NCI-H446 treated with DMSO at 0.1 percent for 48 hours (cell line): ENCODE results near the gene GSAP.

Source experiments
- DNase-seq: peaks from one replicate; lab custom pipeline; 2025; lab: John Stamatoyannopoulos, UW

Gene GSAP

DNA sequence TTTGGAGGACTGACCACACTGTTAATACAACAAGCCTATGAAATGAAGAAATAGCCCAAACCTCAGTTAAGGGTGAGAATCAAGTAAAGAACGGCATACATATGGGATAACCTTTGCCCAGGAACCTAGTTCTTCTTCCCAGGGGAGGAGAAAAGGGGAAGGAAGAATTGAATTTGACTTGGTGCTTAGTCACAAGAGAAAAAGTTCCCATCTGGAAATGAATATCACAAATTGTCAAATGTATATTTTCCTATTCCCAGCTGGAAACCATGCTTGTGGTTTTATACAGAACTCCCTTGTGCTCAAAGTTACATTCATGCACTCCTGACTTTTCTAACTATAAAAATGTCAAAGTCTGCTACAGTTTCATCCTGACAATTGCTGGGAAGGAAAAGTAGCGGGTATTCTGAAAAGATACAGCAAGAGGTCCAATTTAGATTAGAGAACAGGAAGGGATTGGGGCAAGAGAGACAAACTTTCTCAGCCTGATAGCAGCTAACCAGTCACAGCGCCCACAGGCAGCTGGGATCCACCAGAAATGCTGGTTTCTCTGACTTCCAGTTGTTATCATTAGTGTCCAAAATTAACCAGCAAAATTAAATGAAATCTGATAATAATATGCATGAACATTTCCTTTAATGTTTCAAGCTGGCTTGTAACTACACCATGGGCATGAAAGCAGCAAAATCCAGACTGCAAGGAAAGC, 18.6 kb upstream of the GSAP start:
- DNase-seq = no peak

DNA sequence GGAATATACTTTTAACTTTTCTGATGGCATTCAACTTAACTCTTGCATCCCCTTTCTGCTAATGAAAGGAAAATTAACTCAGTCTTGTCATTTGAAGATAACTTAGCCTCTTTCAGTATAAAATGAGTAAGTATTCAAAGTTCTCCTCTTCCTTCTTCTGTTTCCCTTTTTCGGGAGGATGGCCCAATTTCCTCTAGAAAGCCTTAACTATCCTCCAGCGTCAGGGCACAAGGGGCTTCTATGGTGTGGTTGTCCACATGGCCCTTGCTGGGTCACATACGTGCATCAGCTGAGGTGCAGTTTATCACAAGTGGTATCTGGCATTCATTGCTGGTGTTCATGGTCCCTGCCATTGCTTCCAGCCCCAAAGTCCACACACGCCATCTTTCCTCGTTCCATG, 17.8 kb upstream of the GSAP start:
- no peak for DNase-seq

DNA sequence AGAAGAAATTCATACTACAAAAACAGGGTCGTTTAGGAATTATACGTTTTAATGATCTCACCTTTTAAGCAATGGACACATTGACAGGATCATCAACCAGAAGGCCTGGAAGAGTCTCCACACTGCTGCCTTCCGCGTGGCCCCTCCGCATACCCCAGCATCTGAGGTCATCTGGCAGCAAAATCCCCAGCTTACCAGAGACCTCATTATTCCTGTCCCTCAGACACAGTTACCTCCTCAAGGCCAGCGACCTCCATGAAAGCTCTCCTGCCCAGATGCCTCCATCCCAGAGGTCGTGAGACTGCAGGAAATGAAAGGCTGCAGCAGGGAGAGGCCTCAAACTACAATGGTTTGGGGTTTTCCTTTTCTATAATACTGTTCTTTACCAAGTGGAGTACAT, 14.8 kb upstream of the GSAP start:
- DNase-seq = no peak

DNA sequence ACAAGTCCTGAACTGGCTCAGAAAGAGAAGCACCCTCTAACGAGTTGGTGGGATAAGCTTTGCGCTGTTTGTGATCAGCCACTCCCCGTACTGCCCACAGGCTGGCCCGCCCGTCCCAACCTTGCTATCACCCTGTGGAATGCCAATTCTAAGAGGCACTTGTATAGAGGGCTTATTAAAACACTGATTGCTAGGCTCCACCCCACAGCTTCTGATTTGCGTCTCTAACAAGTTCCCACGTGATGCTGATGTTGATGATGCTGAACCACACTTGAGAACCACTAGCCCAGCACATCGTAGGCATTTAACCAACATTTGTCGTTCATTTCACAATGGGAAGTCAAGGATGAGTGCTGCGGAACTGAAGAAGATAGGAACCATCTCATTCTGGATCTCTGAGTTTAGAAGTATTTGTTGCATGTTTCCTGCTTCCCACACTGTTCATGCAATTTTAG, 12.7 kb upstream of the GSAP start:
- no peak for DNase-seq

DNA sequence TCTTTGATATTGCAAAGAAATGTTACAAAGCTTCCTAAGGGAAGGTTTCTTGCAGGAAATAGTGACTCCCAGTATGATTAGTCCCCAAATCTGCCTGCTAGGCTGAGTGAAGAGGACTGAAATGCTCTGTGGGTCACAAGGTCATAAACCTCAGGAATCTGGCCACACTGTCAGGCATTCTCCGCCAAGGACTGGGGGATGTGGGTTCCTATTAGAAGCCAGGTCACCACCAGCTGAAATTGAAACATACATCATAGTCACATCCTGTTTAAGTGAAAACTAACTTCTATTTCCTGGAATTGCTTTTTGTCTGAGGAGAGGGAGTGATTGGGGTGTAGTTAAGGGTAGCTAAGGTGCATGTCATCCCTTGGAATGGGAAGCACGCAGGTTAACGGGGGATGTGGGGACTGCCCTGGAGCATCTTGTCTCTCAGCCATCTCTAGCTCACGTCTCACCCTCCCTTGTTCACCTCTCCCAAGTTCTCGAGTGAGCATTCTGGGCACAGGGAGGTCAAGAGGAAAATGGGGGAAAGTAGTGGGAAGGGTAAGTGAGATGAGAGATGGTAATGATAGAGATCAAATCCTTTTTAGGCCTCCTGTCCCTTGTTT, 12.0 kb upstream of the GSAP start:
- no peak for DNase-seq

DNA sequence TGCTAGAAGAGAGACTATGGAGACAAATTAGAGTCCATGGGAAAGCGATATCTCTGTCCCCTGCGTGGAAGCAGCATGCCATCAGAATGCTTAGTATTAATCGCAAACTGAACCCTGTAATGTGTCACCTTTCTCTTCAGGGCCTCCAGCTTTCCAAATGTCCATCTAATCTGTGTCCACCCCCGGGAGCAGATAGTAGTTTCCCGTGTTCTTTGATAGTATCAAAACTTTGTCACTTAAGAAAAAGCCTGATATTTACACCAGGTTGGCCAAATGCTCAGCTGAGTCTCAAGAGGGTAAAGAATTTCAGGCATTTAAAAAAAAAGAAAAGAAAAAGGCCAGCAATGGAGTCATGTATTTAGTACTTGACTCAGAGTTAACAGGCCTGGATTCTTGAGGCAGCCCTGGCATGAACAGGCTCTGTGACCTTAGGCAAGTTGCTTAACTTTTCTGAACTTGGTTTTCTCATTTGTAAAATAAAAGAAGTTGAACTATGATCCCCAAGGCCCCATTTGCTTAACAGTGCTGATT, 10.4 kb upstream of the GSAP start:
- no peak for DNase-seq

DNA sequence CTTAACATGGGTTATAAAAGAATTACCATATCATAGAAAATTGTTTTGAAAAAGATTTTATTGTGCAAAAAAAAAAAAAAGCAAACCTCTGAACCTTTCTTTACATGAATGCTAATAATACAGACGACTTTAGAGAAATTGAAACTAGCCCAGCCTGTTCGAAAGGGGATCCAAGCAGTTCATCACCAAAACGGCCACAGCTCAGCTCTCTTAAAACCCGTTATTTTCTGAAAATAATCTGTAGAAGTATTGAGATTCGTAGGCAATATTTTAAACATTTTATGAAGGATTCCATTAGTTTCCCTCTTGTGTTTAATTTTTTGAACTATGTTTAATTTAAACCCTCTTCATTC, 9.9 kb upstream of the GSAP start:
- no peak for DNase-seq

DNA sequence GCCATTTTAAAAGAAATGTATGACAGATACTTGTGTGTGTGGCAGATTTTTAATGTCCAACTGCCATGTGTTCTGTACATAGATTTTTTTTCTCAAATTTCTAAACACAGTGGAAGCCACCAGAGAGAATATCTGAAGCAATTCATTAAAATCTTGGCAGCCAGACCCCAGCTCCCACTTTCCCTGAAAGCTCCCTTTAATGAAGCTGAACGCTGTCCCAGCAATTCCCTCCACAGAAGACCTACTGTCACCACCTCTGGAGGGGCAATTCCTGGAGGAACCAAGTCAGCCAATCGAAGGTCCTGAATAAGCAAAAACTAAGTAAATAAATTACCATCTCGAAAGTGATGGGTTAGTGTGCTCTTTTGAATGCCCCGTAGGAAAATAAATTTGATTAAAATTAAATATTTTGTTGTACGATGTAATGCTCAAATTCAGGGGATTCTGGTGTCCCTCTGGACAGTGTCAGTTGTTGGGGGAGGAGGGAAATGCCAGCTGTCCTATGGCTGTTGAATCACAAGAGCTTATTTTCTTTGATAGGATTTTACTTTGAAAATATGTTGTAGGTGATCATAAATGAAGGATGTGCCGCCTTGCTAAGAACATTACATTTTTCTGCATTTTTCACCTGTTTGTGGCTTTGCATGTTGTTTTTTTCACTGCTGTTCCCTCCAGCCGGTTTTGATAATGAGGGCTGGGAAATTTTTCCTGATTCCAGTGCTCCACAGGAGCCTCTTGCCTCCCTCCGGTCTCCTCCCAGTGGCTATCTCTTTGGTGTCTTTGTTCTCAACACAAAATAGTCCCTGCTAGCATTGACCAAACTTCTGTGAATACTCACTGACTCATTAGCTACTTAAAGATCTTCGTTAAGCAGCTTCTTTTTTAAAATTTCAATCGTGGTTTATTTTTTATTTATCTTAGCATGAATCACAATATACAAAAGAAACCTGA, 9.2 kb upstream of the GSAP start:
- DNase-seq = no peak

DNA sequence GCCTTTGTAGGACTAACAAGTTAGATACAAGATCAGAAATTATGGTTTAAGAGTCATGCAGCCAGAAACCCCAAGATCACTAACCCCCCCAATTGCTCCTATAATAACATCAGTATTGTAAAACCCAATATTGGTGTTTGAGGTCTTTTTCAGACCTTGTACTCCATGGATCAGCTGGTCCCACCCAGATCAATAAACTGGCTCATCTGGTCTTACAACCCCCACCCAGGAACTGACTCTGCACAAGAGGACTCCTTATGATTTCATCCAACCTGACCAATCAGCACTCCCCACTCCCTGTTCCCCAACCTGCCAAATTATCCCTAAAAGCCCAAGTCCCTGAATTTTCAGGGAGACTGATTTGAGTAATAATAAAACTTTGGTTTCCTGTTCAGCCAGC, 6.4 kb upstream of the GSAP start:
- no peak for DNase-seq

DNA sequence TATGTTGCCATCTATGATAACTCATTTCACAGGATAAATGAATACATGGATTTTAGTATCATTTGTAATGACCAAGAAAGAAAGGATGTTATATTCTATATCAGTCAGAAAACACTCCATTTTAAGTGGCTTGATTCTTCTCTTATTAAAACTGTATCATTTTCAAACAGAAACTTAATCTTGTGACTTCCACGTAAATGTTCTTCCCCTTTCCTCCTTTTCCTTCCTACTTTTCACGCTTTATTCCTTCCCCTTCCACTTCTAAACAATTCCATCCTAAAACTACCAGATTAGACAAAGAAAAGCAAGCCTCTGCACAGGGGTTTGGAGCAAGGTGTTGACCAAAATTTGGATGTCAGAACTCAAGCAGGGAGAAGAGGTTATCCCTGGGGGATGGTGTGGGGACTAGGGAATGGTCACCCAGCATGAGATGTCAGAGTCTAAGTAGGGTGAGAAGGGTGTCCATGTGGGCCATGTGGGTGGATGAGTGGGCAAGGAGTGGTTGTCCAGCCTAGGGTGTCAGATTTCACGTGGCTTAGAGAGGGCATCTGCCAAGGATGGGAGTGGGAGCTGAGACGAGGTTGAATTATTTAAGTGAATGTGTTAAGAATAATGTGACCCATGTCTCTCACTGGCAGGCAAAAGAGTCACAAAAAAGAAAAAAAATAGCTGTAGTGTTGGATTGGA, 5.0 kb upstream of the GSAP start:
- DNase-seq = no peak

DNA sequence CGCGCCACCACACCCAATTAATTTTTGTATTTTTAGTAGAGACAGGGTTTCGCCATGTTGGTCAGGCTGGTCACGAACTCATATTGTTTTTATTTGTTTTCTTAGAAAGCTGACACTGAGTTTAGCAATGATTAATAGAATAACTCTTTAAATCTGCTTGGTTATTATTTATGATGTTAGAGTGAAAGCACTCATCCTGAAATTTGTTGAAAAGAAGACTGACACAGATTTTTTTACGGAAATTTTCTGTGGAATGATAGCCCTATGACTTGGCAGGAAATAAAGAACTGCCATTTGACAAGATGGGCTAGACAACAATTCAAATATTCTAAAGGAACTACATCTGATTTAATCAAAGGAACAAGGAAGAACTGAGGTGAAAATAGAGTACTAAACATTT, 4.3 kb upstream of the GSAP start:
- DNase-seq = no peak

DNA sequence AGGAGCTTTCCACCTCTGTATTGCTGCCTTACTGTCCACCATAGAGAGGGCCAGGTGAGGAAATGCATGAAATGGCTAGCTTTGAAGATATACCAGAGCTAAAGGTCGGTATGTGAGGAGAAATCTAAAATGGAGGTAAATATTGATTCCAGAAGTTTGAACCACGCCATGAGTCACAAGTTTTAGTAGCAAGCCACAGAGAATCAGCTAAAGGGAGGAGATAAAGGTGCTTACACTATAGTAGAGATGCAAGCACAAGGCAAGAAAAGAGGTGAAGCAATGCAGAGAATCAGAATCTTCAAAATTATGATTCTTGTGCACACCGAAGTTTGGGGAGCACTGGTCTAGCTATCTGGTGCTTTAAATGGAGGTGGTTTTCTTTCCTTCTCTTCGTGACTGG, 3.0 kb upstream of the GSAP start:
- DNase-seq = no peak

DNA sequence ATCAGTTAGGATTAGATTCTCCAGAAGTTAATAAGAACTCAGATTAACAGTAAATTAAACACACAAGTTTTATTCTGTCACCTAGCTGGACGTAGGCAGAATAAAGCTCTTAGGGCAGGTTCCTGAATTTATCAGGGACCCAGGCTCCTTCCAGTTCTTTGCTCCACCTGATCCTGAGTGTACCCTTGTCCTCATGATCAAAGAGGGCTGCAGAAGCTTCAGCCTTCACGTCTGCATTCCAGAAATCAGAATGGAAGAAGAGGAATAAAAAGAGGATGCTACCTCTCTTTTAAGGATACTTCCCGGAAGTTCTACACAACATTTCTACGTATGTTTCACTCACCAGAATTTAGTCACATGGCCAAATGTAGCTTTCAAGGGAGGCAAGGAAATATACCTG, 1.7 kb upstream of the GSAP start:
- DNase-seq = no peak

DNA sequence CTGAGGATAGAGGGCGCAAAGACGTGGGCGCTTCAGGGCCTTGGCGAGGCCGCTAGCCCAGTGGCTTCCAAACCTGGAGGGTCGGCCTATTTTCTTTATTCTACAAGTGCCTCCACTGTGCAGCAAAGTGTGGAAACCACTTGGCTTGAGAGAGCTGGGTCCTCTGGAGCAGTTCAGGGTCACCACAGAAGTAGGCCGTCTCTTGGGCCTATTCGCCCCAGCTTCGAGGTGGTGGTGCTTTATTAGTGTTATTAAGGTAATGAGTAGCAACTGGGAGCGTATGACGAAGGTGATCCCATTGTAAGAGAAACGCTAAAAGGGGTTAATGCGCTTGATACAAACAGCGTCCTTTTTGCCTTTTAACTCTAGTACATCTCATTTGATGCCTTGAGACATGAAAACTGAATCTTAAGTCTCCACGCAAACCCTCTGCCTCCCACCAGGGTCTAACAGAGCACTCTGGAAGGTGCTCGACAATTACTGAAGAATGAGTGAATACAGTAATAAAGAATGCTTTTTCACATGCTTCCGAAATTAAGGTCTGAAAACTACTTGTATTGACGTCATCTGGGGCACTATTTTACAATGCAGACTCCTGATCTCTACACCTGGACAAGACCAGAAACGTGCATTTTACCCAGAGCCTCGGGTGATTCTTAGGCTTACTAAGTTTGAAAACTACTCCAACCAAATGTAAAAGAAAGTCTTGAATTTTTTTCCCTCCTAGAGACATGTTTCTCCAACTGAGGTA, 647 bp upstream of the GSAP start:
- DNase-seq = no peak

DNA sequence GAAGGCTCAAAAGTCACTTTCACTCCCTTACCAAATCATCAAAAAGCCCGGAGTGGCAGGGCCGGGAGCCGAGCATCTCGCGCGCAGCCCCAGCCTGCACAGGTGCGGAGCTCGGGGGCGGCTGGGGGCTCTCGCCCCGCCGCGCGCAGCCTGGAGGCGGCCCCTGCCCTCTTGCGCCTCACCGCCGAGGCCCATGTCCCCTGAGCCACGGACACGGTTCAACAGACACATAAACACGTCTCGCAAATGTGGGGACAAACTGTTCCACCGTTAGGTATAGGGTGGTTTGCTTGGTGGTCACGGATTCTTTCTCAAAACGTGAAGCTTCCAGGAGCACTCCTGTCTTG, 700 bp downstream of the GSAP start:
- DNase-seq = no peak

DNA sequence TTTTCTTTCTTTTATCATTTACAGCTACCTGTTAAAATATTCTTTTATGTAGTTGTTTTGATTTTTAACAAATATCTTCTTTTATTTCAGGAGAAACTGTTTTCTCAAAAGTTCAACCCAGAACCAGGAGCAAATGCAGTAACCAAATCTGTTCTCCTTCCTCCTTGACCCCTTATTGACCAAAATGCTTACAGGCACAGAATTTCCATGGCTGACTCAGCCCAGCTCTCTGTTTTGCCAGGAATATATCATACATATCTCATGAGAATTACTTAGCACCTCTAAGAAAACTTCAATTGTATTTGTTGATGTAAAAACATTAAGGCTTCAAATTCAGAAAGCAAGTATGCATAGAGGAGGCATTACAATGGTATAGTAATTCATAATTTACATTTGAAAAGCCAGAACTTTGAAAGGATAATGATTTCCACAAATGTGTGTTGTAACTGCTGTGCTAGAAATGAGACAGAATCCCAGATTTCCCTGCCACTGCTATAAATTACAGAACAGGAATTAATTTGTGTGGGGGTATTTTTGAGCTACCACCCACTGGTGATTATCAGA, 2.2 kb downstream of the GSAP start:
- DNase-seq = no peak

DNA sequence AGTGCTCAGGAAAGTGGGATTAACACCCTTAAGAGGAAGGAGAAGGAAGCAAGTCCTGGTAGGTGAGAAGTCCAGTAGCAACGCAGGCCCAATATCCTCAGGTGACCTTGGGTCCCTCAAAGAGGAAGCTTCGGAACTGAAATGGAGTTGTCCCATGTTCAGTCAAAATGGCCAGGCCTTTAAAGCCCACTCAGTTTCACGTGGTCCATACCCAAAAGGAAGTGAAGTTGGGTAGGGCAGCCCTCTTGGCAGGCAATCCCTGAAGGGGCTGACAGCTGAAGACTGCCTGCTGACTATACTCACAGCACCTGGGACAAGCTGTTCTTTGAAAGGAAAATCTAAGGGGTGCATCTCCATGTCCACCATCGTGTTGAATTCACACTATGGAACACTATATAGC, 3.0 kb downstream of the GSAP start:
- DNase-seq = no peak

DNA sequence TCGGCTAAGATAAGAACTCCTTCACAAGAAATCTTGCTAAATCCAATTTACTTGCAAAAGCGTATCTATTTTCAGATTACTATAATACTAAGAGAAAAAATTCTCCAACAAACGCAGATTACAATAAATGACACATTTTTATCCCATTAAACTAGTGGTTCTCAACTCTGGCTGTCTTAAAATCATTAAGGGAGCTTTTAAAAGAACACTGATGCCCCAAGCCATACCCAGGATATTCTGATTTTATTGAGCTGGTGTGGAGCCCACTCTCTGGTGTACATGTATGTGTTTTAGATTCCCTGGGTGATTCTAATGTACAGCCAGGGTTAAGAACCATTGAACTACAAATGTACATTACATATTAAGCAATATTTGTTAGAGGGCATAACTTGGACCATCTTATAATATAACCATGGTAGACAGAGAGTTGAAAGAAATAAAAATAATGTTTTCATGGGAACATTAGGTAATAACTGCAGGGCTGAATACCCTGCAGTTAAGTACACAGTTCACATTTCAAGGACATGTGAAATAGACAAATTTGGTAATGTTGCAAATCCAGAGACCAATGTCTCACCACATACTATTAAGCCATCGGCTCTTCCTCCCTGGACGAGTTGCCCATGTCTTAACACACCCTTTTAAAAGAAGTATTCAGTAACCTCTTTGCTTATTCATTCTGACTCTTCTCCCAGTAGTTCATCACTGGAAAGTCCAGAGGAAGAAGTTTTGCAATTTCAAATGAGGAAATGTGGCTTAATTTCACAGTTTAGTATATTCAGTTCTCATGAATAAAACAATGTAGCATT, 6.2 kb downstream of the GSAP start:
- no peak for DNase-seq

DNA sequence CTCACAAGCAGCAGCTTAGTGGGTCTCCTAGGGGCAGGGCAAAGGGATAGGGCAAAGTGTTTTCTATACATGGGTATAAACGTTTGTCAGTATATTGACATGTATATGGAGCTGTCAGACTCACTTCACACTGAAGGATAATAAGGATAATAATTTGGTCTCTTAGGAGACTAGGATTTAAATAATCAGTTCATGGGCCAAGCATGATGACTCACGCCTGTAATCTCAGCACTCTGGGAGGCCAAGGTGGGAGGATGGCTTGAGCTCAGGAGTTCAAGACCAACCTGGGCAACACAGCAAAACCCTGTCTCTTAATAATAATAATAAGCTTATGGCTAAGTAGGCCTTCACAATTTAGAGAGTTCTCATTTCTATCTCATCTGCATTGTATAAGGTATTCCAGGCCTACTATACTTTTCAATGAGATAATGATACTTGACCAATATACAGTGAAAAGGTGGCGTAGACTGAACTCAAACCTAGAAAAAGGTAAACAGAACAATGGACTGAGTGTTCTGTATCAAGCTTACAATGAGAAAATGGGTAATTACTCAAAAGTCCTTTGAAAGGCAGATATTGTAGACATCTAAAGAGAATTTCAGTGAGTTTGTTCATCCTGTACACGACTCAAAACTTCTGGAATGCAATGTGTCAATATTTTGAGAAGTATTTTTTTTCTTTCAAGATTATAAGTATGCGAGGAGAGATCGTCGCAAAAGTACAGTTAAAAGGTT, 7.0 kb downstream of the GSAP start:
- no peak for DNase-seq

DNA sequence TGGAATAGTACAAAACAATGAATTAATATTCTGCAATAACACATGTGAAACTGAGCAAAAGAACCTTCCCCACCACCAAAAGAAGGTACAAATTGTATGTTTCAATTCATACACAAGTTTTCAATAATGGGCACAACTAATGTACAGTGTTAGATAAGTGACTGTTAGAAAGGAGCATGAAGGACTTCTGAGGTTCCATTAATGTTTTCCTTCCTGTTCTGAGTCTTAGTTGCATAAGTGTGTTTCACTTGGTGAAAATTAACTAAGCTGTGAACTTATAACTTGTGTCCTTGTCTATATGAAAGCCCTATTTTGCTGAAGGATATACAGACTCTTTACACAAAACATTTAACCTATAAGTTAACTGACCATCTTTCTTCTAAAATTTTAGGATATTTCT, 8.2 kb downstream of the GSAP start:
- no peak for DNase-seq
